GM21786 (cell line): ENCODE data around the gene RSRP1.
"Not testable (repeated sequence)": the region's sequence is repeated elsewhere in the genome, so short reads cannot be mapped to it uniquely, and the experiment has no call there.

Experiments
- ATAC-seq: cut with Tn5 transposase; IDR thresholded peaks from one replicate; pipeline ENCODE4 v1.9.1; 2021; ENCODE audit not compliant: unreplicated experiment

RSRP1 gene

GRCh38 chr1:25257196-25257595 is 9.9 kb upstream of the RSRP1 start:
- ATAC-seq: no peak

- no peak for ATAC-seq
Measured at GRCh38 chr1:25256578-25256965, 9.3 kb upstream of the RSRP1 start.

- ATAC-seq: no peak
Measured at GRCh38 chr1:25255706-25256577, 8.7 kb upstream of the RSRP1 start.

GRCh38 chr1:25253911-25254310 is 6.7 kb upstream of the RSRP1 start:
- no peak for ATAC-seq

- ATAC-seq: peak; percentile 42
Measured at GRCh38 chr1:25247829-25248754, 838 bp upstream of the RSRP1 start.

- peak; percentile 4 for ATAC-seq
Measured at GRCh38 chr1:25246600-25247023, 642 bp downstream of the RSRP1 start.

- ATAC-seq: no peak
Measured at GRCh38 chr1:25245809-25246599, 1.2 kb downstream of the RSRP1 start.

GRCh38 chr1:25245393-25245792 is 1.9 kb downstream of the RSRP1 start:
- ATAC-seq: no peak

- no peak for ATAC-seq
Measured at GRCh38 chr1:25243907-25244306, 3.3 kb downstream of the RSRP1 start.

- ATAC-seq: peak; percentile 67
Measured at GRCh38 chr1:25239681-25240541, 7.3 kb downstream of the RSRP1 start.

GRCh38 chr1:25238046-25238445 is 9.2 kb downstream of the RSRP1 start:
- no peak for ATAC-seq

GRCh38 chr1:25236261-25236660 is 11.0 kb downstream of the RSRP1 start:
- not testable (repeated sequence) for ATAC-seq

GRCh38 chr1:25235411-25235810 is 11.8 kb downstream of the RSRP1 start:
- not testable (repeated sequence) for ATAC-seq

- ATAC-seq: peak; percentile 68
Measured at GRCh38 chr1:25232866-25233784, 14.1 kb downstream of the RSRP1 start.

- peak; percentile 69 for ATAC-seq
Measured at GRCh38 chr1:25232027-25232865, 15.0 kb downstream of the RSRP1 start, which contains the start of gene SYF2. SYF2 (minus strand) TSS chr1:25232502; CDS start chr1:25232467, 35 bp downstream.

GRCh38 chr1:25223471-25223870 is 23.8 kb downstream of the RSRP1 start:
- ATAC-seq: no peak

GRCh38 chr1:25222606-25223005 is 24.6 kb downstream of the RSRP1 start:
- ATAC-seq: no peak

GRCh38 chr1:25220666-25221065 is 26.6 kb downstream of the RSRP1 start:
- ATAC-seq: no peak
